GM19351 (cell line): ENCODE results near the gene ALOX5.
"Not testable (repeated sequence)": the region's sequence is repeated elsewhere in the genome, so short reads cannot be mapped to it uniquely, and the experiment has no call there.

Experiments used
- ATAC-seq: cut with Tn5 transposase; IDR thresholded peaks from one replicate; pipeline ENCODE4 v1.9.1; 2021; ENCODE audit warnings: mild to moderate bottlenecking, moderate library complexity; ENCODE audit not compliant: unreplicated experiment

ALOX5 gene

DNA sequence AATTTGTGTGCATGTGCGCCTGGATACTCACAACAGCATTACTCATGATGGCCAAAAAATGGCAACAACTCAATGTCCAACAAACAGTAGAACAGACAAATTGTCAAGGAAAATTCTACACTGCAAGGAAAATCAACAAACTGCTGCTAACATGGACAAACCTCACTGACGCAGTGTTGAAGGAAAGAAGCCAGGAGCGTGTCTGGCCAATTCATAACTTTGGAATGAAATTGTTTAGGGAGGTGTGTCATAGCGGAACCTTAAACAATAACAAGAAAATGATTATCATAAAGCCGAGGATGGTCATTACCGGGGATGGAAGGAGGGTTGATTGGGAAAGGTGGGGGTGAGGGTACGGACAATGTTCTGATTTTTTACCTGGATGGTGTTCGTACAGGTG lies 29.1 kb downstream of the ALOX5 start:
- no peak for ATAC-seq

DNA sequence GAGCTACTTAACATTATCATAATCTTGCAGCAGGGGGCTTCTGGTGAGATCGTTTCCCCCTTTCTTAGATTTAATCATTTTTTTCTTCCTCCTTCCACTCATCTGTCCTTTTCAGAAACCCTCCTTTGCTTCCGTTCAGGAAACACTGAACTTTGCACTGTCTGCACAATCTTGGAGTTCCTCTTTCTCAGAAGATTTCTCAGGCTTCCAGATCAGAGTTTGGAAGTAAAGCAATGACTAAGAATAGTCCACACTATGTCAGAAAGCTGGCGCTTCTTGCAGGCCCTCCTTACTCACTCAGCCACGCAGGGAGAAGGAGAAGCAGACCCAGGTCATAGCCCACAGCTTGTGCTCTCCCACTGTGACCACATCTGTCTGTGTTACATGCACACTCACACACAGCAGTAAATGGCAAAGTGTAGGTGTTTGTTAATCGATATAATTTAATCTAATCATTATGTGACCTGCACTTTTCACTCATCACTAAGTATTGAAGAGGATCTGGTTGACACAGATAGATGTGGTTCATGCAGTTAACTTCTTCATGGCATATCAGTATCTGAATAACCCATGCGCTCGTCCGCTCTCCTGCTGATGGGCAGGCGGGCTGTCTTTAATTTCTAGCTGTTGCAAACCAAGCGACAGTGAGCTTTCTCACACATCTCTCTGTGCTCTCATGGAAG lies 30.2 kb downstream of the ALOX5 start:
- ATAC-seq: no peak

DNA sequence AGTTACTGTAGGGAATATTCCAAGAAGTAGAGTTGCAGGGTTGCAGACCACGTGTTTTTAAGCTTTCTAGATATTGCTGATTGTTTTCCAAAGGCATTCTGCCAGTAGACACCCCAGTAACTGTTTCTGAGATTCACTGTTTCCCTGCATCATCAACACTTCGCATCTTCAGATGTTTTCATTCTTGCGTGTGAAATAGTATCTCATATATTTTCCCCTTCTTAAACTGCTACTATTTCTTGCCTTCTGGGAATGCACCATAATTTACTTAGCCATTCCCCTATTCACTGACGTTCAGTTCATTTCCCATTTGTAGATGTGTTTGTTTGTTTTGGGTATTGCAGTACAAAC lies 30.7 kb downstream of the ALOX5 start:
- ATAC-seq: no peak

DNA sequence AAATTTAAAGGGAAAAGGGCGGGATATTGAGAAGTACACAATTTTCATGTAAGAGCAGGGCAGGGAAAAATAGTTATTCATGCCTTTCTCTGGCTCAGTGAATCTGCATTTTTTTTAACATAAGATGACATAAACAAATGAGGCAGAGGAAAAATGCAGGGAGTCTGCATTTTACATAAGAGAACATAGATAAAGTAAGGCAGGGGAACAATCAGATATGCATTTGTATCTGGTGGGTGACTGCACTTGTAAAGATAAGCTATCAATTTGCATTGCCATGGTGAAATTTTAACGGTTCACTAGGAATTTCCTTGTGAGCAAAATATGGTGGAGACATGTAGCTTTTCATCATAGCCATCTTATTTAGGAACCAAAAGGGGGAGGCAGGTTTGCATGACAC lies 33.5 kb downstream of the ALOX5 start:
- ATAC-seq: no peak

DNA sequence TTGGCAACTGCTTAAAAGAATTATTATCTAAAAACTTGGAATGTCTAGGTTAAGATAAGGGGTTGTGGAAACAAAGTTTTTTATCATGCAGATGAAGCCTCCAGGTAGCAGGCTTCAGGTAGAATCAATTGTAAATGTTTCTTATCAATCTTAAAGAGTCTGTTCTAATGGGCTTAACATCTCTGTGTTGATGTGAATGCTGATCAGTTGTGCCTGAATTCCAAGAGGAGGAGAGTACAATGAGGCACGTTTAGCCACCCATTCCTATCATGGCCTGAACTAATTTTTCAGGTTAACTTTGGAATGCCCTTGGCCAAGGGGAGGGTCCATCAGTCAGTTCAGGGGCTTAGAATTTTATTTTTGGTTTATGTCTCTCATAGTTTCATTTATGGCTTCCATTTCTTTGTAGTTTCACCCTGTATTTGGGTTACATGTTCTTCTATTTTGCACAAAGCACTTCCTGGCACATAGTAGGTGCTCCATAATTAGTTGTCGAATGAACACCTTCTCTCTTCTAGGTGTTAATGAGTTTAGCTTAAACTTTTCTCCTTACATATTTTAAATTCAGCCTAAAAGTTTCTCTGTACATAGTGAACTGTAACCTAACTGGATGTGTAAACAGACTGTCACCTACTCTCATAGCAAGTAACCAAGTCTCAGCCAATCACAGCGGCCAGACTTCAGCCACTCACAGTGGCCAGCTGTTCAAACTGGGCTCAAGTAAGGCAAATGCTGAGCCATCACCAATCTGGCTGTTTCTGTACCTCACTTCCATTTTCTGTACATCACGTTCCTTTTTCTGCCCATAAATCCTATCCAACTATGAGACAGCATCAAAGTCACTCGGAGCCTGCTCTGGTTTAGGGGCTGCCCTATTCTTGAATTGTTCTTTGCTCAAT lies 34.7 kb downstream of the ALOX5 start:
- no peak for ATAC-seq

DNA sequence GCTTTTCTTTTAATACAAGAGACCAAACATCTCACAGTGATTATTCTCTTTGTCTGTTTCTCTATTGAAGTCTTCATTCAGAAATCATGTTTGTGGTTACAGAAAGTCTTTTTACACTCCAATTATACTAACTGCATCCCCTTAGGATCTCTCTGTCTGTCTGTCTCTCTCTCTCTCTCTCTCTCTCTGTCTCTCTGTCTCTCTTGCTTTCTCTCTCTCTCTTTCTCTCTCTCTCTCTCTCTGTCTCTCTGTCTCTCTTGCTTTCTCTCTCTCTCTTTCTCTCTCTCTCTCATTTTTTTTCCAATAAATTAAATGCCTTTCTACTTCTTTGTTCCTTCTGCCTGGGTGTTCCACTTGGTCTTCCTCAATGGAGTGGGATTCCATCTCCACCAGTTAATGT lies 35.3 kb downstream of the ALOX5 start:
- not testable (repeated sequence) for ATAC-seq

DNA sequence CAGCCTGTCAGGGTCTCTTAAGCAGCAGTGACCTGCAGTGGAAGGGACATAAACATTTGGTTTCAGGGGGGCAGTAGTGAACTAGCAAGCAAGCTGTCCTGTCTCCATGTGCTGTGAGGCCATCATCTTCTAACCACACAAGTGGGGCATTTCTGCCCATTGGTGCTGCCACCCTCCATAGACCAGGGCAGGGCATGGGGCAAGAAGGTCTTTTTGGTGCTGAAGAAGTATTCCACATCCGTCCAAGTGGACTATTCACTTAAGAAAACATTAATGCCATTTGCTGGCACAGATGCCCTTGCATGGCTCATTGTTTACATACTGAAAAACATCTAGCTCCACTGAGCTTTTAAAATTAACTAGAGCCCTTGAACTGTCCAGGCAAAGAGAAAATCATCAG lies 35.8 kb downstream of the ALOX5 start:
- no peak for ATAC-seq

DNA sequence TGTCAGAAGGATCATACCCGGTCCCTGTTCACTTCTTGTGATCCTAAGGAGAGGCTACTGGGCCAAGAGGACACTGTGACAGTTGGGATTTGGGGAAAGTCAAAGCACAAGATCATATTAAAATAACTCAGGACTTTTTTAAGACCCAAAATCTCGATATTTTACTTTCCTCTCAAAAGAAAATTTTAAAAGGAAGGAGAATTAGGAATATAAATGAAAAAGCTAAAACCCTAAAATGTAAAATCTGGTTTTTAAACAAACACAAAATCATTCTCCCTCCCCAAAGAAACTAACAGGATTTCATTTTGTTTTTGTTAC lies 36.4 kb downstream of the ALOX5 start:
- ATAC-seq: no peak

DNA sequence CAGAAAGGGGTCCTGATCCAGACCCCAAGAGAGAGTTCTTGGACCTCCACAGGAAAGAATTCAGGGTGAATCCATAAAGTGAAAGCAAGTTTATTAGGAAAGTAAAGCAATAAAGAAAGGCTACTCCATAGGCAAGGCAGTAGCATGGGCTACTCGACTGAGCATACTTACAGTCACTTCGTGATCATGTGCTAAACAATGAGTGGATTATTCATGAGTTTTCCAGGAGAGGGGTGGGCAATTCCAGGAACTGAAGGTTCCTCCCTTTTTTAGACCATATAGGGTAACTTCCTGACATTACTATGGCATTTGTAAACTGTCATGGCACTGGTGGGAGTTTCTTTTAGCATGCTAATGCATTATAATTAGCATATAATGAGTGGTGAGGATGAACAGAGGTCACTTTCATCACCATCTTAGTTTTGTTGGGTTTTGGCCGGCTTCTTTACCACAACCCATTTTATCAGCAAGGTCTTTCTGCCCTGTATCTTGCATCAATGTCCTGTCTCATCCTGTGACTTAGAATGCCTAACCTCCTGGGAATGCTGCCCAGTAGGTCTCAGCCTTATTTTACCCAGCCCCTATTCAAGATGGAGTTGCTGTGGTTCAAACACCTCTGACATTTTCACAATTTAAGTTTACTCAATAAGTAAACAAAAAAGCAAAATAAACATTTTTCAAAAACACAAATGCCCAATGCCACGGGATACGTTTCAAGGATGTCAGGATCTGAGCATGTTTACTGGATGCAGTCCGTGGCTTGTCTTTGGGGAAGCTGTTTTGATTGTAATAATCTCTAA lies 37.0 kb downstream of the ALOX5 start:
- ATAC-seq: no peak

DNA sequence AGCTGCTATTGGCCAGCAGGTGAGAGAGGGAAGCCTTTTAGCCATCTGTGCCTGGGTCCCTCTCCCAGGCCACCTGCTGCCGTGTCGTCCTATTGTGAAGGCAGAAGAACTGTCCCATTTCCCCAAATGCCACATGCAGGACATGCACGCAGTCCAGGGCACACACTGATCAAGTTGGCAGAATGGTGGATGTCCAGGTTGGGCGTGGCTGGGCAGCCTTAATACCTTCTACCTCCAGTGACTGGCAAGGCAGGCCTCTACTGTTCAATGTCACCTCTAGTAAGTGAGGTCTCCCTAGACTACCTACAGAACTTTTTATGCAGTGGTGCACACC lies 37.6 kb downstream of the ALOX5 start:
- ATAC-seq: no peak

DNA sequence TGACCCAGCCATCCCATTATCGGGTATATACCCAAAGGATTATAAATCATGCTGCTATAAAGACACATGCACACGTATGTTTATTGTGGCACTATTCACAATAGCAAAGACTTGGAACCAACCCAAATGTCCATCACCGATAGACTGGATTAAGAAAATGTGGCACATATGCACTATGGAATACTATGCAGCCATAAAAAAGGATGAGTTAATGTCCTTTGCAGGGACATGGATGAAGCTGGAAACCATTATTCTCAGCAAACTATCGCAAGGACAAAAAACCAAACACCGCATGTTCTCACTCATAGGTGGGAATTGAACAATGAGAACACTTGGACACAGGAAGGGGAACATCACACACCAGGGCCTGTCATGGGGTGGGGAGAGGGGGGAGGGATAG lies 41.0 kb downstream of the ALOX5 start:
- ATAC-seq: not testable (repeated sequence)

DNA sequence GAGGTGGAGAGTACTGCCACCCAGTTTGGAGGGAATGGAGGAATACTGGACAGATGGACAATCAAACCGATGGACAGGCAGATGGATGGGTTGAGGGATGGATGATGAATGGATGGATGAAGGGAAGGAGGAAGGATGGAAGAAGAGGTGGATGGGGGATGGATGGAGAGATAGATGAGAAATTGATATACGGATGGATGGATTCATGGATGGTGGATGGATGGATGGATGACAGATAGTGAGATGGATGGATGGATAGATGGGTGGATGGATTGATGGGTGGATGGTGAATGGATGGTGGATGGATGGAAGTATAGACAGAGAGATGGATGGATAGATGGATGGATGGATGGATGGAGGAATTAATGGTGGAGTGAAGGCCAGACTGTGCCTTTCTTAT lies 42.6 kb downstream of the ALOX5 start:
- ATAC-seq: no peak

DNA sequence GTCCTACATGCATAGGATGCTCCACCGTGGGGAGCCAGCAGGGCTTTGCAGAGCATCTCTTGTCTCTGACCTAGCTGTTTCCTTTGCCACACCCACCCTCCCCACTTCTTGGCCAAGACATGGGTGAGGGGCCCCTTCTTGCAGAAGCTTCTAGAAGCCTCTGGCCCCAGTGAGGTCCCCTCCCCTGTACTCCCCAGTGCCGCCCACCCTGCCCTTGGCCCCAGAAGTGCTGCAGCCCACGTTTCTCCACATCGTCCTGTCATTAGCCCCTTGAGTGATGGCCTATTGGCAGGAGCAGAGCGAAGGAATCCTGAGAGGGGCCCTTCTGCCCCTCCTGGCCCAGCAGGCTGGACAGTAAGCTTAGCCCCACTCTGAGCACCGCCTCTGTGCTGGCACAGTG lies 43.7 kb downstream of the ALOX5 start:
- ATAC-seq: no peak

DNA sequence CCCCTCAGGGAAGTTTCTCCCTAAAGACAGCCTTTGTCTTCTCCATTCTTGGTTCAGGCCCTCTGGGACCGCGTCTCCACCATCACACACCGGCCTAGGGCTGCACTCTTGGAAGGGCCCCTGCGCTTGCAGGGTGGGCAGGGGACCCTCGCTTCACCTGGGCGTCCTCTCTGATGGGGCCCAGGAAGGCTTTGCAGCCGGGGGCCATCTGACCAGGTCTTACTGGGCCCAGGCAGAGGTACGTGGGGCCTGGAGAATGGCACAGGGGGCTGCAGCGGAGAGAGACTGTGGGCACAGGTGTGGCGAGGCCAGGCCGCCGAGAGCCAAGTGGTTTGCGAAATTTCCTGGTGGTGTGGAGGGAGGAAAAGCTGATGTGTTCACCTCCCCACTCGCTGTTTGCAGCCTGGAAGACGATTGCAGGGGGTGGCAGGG lies 44.4 kb downstream of the ALOX5 start:
- ATAC-seq: no peak

DNA sequence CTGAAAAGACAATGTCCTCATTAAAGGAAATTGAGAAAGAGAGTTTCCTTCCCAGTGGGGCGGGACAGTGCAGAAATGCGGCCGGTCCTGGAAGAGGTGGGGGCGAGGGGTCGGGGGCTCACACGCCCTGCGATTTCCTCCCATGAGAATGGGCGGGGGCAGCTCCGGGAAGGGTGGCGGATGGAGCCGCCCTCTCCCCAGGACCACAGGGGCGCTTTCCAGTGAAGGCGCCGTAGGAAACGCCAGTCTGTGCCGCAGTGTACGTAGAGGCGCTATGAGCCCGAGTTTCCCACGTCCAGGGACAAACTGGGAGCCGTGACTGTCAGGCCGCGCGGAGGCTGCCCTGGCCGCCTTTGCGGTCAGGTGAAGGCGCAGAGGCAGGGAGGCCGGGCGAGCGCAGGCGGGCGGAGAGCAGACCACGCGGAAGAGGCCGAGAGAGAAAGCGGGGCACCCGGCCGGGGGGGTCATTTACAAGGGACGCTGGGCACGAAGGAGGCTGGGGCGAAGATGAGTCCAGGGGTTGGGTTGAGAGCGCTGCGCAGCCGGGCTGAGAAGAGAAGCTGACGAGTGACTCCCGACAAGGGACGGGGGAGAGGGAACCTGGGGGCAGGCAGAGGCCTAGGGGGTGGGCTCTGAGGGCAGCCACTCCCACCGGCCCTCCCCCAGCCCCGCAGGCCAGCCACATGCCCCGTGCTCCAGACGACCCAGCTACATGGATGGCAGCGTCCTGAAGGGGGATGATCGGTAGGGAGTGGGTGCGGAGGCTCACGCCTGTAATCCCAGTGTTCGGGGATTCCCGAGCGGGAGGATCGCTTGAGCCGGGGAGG lies 45.0 kb downstream of the ALOX5 start:
- peak; percentile 62 for ATAC-seq

DNA sequence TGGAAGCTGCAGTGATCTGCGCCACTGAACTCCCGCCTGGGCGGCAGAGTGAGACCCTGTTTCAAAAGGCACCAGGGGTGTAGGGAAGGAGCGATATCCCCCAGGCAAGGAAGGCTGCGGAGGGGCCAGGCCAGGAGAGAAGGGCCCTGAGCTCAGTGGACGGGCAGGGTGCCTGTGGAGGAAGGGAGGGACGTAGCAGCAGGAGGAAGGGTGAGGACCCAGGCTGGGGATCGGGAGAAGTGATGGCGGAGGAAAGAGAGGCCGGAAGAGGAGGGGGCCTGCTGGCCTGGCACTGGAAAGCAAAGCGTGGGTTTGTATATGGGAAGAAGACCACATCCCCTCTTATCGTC lies 45.6 kb downstream of the ALOX5 start:
- ATAC-seq: peak; percentile 6

DNA sequence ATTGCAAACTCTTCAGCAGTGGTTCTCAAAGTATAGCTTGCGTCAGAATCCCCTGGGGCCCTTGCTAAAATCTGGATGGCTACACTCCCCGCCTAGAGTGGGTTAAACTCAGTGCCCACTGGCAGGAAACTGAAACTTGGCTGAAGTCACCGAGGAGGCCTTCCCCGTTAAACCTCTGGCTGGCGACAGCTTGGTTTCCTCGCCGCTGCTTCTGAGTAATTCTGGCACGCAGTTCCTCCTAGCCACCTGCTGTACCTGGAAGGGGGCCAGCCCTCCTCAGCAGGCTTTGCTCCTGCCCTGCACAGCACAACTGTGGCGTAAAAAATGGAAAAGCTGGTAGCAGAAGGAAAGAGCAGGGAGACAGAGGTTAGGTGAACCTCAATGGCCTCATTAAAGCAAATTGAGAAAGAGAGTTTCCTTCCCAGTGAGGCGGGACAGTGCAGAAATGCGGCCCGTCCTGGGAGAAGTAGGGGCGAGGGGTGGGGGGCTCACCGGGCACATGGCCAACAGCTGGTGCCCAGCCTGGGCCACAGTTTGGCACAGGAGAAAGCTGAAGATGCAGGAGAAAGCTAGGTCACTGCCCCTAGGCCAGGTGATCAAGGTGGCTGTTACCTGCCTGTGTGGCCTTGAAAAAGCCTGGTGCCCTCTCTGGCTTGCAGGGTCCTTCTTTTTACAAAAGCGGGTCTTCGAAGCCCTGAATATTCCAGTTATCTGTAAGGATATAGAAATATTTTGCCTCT lies 46.6 kb downstream of the ALOX5 start:
- peak; percentile 46 for ATAC-seq

DNA sequence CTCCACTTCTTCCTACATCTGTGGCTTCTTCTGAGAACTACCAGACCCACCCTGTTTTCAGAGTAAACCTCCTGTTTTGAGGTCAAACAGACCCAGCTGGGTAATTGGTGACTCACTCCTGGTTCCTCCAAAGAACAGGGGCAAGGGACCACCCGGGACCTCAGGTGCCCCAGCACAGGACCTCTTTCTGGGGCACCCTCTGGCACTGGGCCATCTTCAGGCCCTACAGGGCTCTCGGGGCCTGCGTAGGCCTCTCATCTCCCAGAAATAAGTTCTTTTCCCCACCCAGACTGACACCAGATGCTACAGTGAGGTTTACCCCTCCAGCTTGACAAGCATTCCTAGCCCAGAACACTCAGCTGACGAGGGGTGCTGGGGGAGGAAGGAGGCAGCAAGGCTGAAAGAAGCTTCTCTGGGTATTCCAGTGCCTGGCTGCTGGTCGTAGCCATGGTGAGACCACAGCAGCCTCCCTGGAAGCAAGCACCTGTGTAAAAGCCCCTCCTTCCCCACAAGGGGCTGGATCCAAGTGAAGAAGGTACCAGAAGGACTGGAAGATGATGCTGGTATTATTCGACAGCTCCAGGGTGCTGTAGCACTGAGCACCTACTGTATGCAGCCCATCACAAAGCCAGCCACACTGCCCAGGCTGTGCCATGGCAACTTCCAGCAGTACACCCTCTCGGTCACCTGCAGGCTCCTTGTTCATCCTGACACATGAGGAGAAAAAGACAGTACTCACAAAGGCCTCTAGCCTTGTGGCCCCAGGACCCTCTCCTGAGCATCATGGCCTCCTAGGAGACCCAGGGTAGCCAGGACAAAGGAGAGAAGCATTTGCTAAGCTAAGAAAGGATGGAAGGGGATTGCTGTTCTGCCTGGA lies 47.4 kb downstream of the ALOX5 start:
- no peak for ATAC-seq

DNA sequence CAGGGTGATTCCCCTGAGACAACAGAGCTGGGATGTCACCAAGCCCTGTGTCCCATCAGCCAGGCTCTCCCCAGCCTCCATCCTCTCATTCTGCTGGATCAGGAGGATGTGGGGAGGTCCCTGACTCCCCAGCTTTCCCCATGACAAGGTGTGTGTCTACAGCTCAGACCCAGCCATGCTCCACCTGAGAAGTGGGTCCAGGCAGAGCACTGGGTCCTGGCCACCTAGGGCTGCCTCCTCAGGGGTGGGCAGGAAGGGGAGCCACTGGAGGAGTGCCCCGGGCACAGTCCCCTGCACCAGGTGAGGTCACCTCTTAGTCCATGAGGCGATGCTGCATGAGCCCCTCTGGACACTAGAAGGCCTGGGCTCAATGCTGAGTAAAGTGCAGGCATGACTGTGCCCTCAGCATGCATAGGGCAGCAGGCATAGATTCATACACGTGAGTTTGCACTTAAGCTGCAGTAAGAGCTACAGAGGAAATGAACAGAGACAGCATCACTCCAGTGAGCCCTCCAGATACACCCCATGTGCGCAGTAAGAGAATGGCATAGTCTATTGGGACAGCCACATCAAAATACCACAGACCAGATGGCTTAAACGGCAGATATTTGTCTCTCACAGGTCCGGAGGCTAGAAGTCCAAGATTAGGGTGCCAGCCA lies 48.3 kb downstream of the ALOX5 start:
- ATAC-seq: no peak
